Activated naive CD4-positive, alpha-beta T cell treated with anti-CD3 and anti-CD28 coated beads, Interleukin-2, amount 50 U/mL, for 72 hours (primary cell): ENCODE measurements around the gene PLEKHA6. TPM values are rescaled to one million over a fixed set of nuclear protein-coding genes. Genes with fewer than 3 reads are reported as not detected.

ENCODE experiments used
- ATAC-seq, 2 donors: fragments of 150-1000 bp; cut with Tn5 transposase; 2 replicates each; pipeline ENCODE4 v1.10.0; 2021; ENCODE audit warnings: mild to moderate bottlenecking in 2 of 2, moderate library complexity in 2 of 2
- DNase-seq, 2 donors: peaks; one replicate each; pipeline ENCODE4 v3.0.0; 2021 to 2022; ENCODE audit warnings: low spot score in 2 of 2
- H3K27ac Mint-ChIP-seq, 2 donors: one replicate each; pipeline ENCODE4 v1.8.0; 2022; ENCODE audit warnings: mild to moderate bottlenecking in 2 of 2, mixed read lengths in 2 of 2
- H3K36me3 Mint-ChIP-seq, 2 donors: one replicate each; pipeline ENCODE4 v1.8.0; 2022; ENCODE audit warnings: mixed read lengths in 2 of 2
- H3K9me3 Mint-ChIP-seq, 2 donors: one replicate each; pipeline ENCODE4 v1.8.0; 2022; ENCODE audit warnings: mixed read lengths in 2 of 2
- total RNA-seq, 2 donors: library from RNA; stranded (reverse); gene quantifications; one replicate each; pipeline ENCODE4 v1.2.3, GENCODE V29; 2022

Gene PLEKHA6
- total RNA-seq, 2 donors from 2014 or later, result 1.0 to 2.6 TPM

DNA sequence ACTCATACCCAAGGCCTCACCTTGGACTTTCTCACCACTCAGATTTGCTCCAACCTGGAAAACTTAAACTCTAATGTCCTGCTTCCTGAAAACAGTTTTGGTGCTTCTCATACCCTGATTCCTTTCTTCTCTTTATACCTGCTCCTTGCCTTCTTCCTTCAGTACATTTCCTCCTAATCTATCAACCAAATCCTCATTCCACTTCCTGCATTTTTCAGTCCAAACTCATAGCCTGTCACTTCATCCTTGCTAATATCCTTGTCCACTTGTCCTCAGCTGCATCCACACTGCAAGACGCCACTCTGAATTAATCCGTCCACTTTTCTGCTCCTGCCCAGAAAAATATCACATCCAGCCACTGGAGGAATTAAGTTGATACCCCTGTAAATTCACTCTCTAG lies 26.0 kb upstream of the PLEKHA6 start:
- DNase-seq (no peak), ATAC-seq (no peak)
- no peaks in the 10 kb centered on the region for H3K36me3 Mint-ChIP-seq
- no peak overlapping the region for H3K27ac Mint-ChIP-seq
- H3K9me3 Mint-ChIP-seq, result no peaks in the 10 kb centered on the region

GRCh38 chr1:204384636-204385352 lies 25.1 kb upstream of the PLEKHA6 start:
- Mint-ChIP-seq H3K36me3 (no peaks in the 10 kb centered on the region), H3K9me3 (no peaks in the 10 kb centered on the region), H3K27ac (no peak overlapping the region)
- ATAC-seq, result no peak
- no peak for DNase-seq

DNA sequence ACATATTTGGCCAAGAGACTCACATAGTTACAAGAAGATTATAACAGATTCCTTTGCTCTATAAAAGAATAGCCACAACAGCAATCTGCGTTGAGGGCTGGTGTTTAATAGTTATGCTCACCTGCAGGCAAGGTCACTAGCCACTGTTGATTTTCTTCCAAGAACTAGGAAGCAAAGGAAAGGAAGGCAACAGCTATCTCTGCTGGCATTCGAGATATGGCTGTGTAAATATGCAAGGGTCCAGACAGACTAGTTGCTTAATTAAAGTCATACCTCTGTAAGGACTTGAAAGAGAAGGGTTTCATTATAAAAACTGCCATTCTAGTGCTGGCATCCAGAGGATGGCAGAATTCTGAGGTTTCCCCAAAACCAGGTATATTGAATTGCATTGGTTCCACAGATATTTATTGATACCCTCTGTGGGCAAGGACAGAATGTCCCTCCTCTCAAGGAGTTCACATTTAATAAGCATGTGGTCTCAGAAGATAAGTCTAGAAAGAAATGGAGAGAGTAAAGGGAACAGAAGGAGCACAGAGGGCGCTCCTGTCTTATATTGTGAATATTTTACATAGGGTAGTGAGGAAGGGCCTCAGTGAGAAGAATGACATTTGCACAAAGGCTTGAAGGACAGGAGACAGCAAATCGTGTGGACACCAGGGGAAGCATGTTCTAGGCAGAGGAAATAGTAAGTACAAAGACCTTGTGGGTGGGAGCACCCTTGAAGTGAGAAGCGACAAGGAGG lies 23.6 kb upstream of the PLEKHA6 start:
- Mint-ChIP-seq H3K36me3 (no peaks in the 10 kb centered on the region), H3K9me3 (no peaks in the 10 kb centered on the region), H3K27ac (no peak overlapping the region)
- DNase-seq, result no peak
- ATAC-seq, result no peak

GRCh38 chr1:204382714-204383083 lies 23.0 kb upstream of the PLEKHA6 start:
- ATAC-seq (no peak), DNase-seq (no peak)
- Mint-ChIP-seq H3K9me3 (no peaks in the 10 kb centered on the region), H3K27ac (no peak overlapping the region), H3K36me3 (no peaks in the 10 kb centered on the region)

GRCh38 chr1:204380293-204380831 lies 20.6 kb upstream of the PLEKHA6 start:
- H3K27ac Mint-ChIP-seq, result no peak overlapping the region
- H3K36me3 Mint-ChIP-seq, result no peaks in the 10 kb centered on the region
- ATAC-seq, result no peak
- DNase-seq, result no peak
- no peaks in the 10 kb centered on the region for H3K9me3 Mint-ChIP-seq

- peak; percentile 66 to 76 for ATAC-seq
- no peaks in the 10 kb centered on the region for H3K36me3 Mint-ChIP-seq
- peak in 1 of 2 donors; percentile 57 for DNase-seq
- no peaks in the 10 kb centered on the region for H3K9me3 Mint-ChIP-seq
- H3K27ac Mint-ChIP-seq, result peak overlapping the region in 1 of 2 donors; percentile 66
Measured at GRCh38 chr1:204377800-204378668, 18.3 kb upstream of the PLEKHA6 start.

GRCh38 chr1:204376919-204377799 lies 17.4 kb upstream of the PLEKHA6 start:
- Mint-ChIP-seq H3K27ac (peak overlapping the region in 1 of 2 donors; percentile 60), H3K9me3 (no peaks in the 10 kb centered on the region), H3K36me3 (no peaks in the 10 kb centered on the region)
- DNase-seq, result no peak
- no peak for ATAC-seq

DNA sequence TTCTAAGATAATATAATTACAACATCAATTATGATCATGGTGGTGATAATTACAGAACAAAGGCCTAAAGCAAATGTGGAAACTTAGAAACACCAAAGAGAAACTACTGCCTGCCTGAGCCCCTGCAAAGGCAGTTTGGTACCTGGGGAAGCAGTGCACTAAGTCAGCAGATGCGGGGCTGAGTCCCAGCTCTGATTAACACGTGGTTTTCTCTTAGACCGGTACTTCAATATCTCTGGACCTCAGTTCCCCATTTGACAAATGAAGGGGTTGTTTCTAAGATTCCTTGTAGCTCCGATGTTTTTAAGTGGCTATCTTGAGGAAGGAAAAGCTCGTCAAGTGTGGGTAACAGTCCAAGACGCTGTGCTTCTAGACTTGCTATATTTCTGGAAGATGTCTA lies 16.7 kb upstream of the PLEKHA6 start:
- ATAC-seq (no peak), DNase-seq (no peak)
- Mint-ChIP-seq H3K9me3 (no peaks in the 10 kb centered on the region), H3K27ac (no peak overlapping the region), H3K36me3 (no peaks in the 10 kb centered on the region)

GRCh38 chr1:204373911-204374310 lies 14.2 kb upstream of the PLEKHA6 start:
- H3K27ac Mint-ChIP-seq, result no peak overlapping the region
- DNase-seq (no peak), ATAC-seq (no peak)
- no peaks in the 10 kb centered on the region for H3K36me3 Mint-ChIP-seq
- H3K9me3 Mint-ChIP-seq, result no peaks in the 10 kb centered on the region

- no peak for DNase-seq
- ATAC-seq, result no peak
- Mint-ChIP-seq H3K36me3 (no peaks in the 10 kb centered on the region), H3K27ac (no peak overlapping the region), H3K9me3 (no peaks in the 10 kb centered on the region)
Measured at GRCh38 chr1:204370176-204370575, 10.4 kb upstream of the PLEKHA6 start.

DNA sequence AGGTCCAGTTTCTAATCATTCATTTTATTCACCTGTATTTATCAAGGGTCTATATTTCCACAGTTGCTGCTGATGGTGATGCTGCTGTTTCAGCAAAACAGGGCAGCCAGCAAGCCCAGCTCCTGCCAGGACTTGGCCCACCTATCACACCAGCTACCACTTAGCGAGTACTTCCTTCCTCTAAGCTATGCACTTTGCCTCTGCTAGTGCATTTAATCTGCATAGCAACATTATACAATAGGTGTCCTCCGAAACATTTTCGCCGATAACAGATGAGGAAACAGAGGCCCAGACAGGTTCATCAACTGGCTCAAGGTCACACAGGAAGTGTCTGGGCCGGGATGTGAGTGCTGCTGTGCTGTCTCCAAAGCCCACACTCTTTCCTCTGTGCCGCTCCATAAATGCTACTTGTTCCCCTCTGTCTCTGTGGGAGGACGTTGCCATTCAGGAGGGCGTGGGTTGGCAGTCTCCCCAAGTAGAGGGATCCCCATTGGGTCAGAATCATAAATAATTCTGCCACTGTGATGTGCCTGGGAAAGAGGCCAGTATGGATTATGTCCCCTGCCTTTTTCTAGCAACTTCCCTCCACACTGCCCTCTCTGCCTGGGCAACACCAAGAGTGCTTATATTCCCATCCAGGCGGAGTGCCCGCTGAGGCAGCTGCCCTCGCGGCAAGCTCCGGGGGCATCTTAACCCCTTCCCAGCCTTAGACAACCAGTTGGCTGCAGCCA lies 9.4 kb upstream of the PLEKHA6 start:
- H3K36me3 Mint-ChIP-seq, result no peaks in the 10 kb centered on the region
- no peak for DNase-seq

GRCh38 chr1:204367956-204368355 lies 8.2 kb upstream of the PLEKHA6 start:
- ATAC-seq (no peak), DNase-seq (no peak)
- Mint-ChIP-seq H3K9me3 (no peaks in the 10 kb centered on the region), H3K27ac (peak overlapping the region in 1 of 2 donors; percentile 62), H3K36me3 (no peaks in the 10 kb centered on the region)

More for the DNA sequence above, 9.4 kb upstream of the PLEKHA6 start:
- no peaks in the 10 kb centered on the region for H3K9me3 Mint-ChIP-seq
- no peak overlapping the region for H3K27ac Mint-ChIP-seq
- no peak for ATAC-seq

DNA sequence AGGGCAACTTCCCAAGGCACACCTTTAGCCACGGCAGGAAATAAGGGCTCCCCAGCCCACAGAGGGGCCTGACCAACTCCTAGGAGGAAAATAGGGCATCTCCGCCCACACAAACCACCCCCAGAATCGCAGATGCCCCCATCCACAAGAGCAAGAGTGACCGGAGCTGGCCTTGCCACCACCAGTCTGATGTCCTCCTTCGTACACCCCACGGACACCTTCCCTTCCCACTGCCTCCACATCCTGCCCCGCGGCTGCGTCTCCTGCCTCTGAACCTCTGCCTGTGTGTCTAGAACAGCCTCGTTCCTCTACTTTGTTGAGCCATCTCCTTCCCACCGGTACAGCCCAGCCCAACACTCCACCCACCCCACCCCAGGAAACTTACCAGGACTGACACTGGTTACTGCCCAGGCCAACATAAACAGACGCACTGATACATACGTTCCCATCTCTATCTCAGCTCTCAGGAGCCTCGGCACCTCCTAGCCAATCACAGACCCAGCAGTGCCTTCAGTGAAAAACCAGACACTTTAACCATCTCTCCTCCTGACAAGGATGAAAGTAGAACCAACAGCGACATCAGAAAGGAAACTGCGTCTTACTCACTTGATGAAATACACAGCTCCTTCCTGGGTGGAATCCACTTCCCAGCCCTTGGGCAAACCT lies 7.6 kb upstream of the PLEKHA6 start:
- DNase-seq (no peak), ATAC-seq (no peak)
- peak overlapping the region in 1 of 2 donors; percentile 62 for H3K27ac Mint-ChIP-seq
- no peaks in the 10 kb centered on the region for H3K9me3 Mint-ChIP-seq
- no peaks in the 10 kb centered on the region for H3K36me3 Mint-ChIP-seq

DNA sequence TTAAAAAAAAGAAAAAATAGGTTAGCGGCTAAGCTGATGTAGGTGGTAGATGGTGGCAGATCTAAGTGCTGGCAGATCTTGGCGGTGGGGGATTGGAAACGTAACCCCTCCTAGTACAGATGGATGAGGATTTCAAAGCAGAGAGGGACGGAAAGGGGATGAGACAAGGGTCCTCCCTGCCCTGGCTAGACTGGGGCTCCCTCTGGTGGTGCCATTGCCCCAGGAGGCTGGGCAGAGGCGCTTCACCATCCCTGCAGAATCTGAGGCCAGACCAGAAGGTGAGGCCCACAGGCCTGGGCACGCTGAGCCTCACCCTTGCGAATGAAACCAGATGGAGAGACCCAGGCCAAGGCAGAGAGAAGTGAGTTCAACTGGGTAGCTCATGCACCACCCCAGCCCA lies 7.0 kb upstream of the PLEKHA6 start:
- Mint-ChIP-seq H3K36me3 (no peaks in the 10 kb centered on the region), H3K27ac (peak overlapping the region in 1 of 2 donors; percentile 62), H3K9me3 (no peaks in the 10 kb centered on the region)
- DNase-seq (peak in 1 of 2 donors; percentile 43), ATAC-seq (no peak)
